Liver (tissue), 3 donors: Measurements from ENCODE around the gene GIPC1.

Experiments used
- ATF3 ChIP-seq: IDR thresholded peaks from 2 replicates; pipeline ENCODE4 v1.6.1; 2016; ENCODE audit warnings: antibody characterized with exemption
- CTCF ChIP-seq: fragments of 150-350 bp; IDR thresholded peaks from 2 replicates; pipeline ENCODE4 v1.5.1; 2017; ENCODE audit warnings: improper control_type of control experiment, low read depth, low read length; ENCODE audit not compliant: missing input control
- EGR1 ChIP-seq, 2 donors: IDR thresholded peaks; 2 replicates each; pipeline ENCODE4 v1.6.1; 2016 to 2018; ENCODE audit warnings: antibody characterized with exemption in 2 of 2, low read depth in 2 of 2
- FOXA1 ChIP-seq: IDR thresholded peaks from 2 replicates; pipeline ENCODE4 v1.6.1; 2016; ENCODE audit warnings: antibody characterized with exemption
- GABPA ChIP-seq, 2 donors: IDR thresholded peaks in 1 of 2; conservative IDR thresholded peaks in 1 of 2; 2 replicates each; pipeline ENCODE4 v1.6.1; 2016; ENCODE audit warnings: antibody characterized with exemption in 2 of 2, mild to moderate bottlenecking in 1 of 2, moderate library complexity in 1 of 2
- HNF4G ChIP-seq: IDR thresholded peaks from 2 replicates; pipeline ENCODE4 v1.6.1; 2016; ENCODE audit warnings: antibody characterized with exemption
- JUND ChIP-seq, 2 donors: IDR thresholded peaks; 2 replicates each; pipeline ENCODE4 v1.6.1; 2016; ENCODE audit warnings: antibody characterized with exemption in 2 of 2
- MAX ChIP-seq: IDR thresholded peaks from 2 replicates; pipeline ENCODE4 v1.6.1; 2016; ENCODE audit warnings: antibody characterized with exemption
- NR2F2 ChIP-seq: IDR thresholded peaks from 2 replicates; pipeline ENCODE4 v1.6.1; 2016; ENCODE audit warnings: antibody characterized with exemption
- RAD21 ChIP-seq, 2 donors: IDR thresholded peaks; 2 replicates each; pipeline ENCODE4 v1.6.1; 2016; ENCODE audit warnings: antibody characterized with exemption in 2 of 2, mild to moderate bottlenecking in 2 of 2
- REST ChIP-seq: IDR thresholded peaks from 2 replicates; pipeline ENCODE4 v1.6.1; 2016; ENCODE audit warnings: antibody characterized with exemption, mild to moderate bottlenecking
- TAF1 ChIP-seq: conservative IDR thresholded peaks from 2 replicates; pipeline ENCODE4 v1.6.1; 2016; ENCODE audit warnings: antibody characterized with exemption, mild to moderate bottlenecking
- YY1 ChIP-seq: IDR thresholded peaks from 2 replicates; pipeline ENCODE4 v1.6.1; 2016; ENCODE audit warnings: antibody characterized with exemption, mild to moderate bottlenecking
- ZBTB33 ChIP-seq: IDR thresholded peaks from 2 replicates; pipeline ENCODE4 v1.6.1; 2016; ENCODE audit warnings: antibody characterized with exemption
- donor health status: healthy.
- donor health status: healthy.

- TF ChIP-seq CTCF (no peak), ATF3 (no peak), ZBTB33 (no peak), EGR1 (IDR thresholded peaks at IDR 0.05; ENCODE audit: low read depth in 2 of 2) (no peak), HNF4G (no peak), RAD21 (IDR thresholded peaks at IDR 0.05) (no peak), NR2F2 (no peak), JUND (IDR thresholded peaks at IDR 0.05) (no peak), FOXA1 (no peak), REST (no peak), GABPA (IDR thresholded peaks at IDR 0.05 in 1 of 2, conservative IDR thresholded peaks at IDR 0.05 in 1 of 2) (no peak), TAF1 (no peak), MAX (no peak), YY1 (no peak)
Observed at GRCh38 chr19:14526423-14526822, 30.5 kb upstream of the GIPC1 start.
